GM12874 (cell line): ENCODE results near the gene RFTN1.

Experiments
- CTCF ChIP-seq: IDR thresholded peaks from 2 replicates; pipeline ENCODE4 v1.5.1; 2011; ENCODE audit warnings: low read depth, mild to moderate bottlenecking, control low read depth, low read length, moderate library complexity; ENCODE audit not compliant: insufficient read depth

The RFTN1 gene

DNA sequence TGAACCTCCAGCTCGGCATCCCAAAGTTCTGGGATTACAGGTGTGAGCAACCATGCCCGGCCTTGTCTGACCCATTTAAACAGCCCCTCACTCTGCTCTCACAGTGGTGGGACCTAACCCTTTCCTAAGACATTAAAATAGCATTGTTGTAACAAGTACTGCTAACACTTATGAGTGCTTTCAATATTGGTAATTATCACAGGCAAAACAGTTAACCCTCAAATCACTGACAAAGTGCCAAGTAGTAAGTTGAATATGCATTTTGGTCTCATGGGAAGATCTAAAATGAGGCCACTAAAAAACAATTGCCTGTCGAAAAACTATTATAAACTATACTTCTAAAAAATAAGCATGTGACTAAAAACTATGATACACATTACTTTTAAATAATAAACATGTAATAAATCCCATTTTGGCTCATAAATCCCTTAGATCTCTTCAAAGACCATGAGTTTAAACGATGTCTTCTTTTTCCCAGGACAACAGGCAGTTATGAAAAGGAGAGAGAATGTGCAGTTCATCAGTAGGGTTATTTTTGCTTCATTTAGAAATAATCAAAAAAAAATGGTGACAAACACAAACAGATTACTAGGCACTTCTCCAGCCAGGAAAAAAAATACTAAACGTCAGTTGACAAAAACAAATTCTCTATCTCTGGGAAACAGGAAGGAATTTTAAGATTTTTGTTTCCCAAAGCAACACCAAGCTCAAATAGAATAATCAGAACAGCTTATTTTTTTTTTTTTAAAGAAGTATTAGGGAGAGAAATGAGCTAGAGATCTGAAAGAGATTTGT is 95.4 kb downstream of the RFTN1 start:
- TF ChIP-seq CTCF, result no peak

- no peak for TF ChIP-seq CTCF
Observed at GRCh38 chr3:16415911-16416476, 97.5 kb downstream of the RFTN1 start.

DNA sequence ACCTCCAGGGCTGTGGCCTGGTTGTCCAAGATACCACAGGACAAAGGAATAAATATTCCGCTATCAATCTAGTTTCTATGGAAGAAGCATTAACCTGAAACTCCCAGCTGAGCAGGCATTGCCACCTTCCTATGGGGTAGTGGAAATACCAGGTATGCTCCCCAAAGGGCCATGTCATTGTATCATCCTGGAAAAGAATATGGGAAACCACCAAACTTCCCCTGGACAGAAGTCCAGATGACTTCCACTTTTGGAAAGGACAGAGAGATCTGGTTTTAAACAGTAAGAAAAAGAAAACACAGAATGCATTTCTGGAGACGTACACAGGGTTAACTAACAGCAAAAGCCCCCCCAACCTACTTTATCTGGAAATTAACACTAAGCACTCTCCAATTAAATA is 100.2 kb downstream of the RFTN1 start:
- no peak for TF ChIP-seq CTCF

GRCh38 chr3:16412192-16412800 is 101.2 kb downstream of the RFTN1 start:
- no peak for TF ChIP-seq CTCF

DNA sequence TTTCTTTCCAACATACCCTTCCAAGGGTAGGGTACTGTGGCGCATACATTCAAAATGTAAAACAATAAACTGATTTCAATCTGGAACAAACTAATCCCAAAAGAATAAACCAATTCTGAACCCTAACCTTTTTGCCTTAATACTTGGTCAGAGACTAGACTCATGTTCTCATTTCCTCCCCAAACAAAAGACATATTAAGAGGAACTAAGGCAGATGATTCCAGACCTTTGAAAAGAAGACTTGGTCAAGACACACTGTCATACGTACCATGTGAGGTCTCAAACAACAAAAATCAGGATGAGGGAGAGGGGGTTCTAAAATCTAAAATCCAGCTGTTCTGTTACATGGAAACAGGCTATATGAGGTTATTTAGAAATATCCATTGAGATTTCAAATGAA is 102.1 kb downstream of the RFTN1 start:
- no peak for TF ChIP-seq CTCF

DNA sequence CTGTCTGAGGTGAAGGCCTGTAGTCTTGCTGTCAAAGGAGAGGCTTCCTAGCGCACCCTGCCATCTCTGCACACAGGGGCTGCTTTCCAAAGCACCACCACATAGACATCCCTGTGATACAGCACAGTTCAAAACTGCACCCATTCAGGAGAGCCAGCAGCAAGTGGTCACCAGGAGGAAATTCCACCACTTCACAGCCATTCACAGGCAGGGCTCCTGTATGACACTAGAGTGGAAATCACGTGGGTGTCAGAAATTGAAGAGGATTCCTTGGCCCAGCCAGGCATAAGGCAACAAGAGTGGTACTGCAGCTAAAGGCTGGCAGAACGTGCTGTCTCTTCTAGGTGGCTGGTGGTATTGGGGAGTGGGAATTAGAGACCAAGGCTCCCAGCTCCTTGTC is 102.8 kb downstream of the RFTN1 start:
- TF ChIP-seq CTCF, result no peak

GRCh38 chr3:16409032-16409431 is 104.5 kb downstream of the RFTN1 start:
- TF ChIP-seq CTCF, result no peak
